ENCODE data around the gene GAB3.

DNA sequence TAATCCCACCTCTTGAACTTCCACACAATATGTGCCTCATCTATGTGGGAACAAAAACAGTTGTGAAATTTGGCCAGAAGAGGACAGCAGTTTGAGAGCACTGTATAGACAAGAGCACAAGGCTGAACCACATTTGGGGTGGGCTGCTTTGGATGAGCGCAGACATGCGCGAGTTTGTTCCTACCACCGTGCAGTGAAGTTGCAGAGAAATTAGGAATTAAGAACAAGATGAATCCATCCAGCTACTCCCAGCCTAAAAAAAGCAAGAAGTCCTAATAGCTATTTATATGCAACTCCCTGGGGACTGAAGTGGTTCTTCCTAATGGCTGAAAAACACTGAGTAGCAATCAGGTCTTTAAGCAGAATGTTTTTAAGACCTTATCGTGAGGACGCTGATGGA lies 1.0 kb downstream of the GAB3 start:
- TF ChIP-seq, protein P1, sequence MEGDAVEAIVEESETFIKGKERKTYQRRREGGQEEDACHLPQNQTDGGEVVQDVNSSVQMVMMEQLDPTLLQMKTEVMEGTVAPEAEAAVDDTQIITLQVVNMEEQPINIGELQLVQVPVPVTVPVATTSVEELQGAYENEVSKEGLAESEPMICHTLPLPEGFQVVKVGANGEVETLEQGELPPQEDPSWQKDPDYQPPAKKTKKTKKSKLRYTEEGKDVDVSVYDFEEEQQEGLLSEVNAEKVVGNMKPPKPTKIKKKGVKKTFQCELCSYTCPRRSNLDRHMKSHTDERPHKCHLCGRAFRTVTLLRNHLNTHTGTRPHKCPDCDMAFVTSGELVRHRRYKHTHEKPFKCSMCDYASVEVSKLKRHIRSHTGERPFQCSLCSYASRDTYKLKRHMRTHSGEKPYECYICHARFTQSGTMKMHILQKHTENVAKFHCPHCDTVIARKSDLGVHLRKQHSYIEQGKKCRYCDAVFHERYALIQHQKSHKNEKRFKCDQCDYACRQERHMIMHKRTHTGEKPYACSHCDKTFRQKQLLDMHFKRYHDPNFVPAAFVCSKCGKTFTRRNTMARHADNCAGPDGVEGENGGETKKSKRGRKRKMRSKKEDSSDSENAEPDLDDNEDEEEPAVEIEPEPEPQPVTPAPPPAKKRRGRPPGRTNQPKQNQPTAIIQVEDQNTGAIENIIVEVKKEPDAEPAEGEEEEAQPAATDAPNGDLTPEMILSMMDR (optimal IDR thresholded peaks at IDR 0.05 in 1 of 3, IDR thresholded peaks at IDR 0.05 in 1 of 3, conservative IDR thresholded peaks at IDR 0.05 in 1 of 3; ENCODE audit: extremely low read depth in 1 of 3, insufficient read depth in 2 of 3, low read length in 3 of 3): no peak
- TF ChIP-seq EZH2 (IDR thresholded peaks at IDR 0.05; ENCODE audit: low read length): no peak

All from keratinocyte (primary cell).